ENCODE data around the gene GDAP1L1.

GDAP1L1 gene

DNA sequence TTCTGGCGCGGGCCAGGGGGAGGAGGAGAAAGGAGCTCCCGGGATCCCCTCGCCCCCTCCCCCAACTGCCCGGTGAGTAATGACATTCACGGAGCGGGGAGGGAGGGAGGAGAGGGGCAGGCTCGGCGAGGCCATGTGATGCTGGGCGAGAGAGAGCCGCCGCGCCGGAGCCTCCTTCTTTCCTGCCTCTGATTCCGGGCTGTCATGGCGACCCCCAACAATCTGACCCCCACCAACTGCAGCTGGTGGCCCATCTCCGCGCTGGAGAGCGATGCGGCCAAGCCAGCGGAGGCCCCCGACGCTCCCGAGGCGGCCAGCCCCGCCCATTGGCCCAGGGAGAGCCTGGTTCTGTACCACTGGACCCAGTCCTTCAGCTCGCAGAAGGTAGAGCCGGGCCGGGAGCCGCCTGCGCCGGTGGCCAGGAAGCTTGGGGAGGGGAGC is at the start of gene GDAP1L1:
TSS of gene GDAP1L1 (plus strand) at position 178 of the 441 bp plus-strand sequence. CDS start at position 205, 27 bp downstream.
- TF ChIP-seq, protein P1, sequence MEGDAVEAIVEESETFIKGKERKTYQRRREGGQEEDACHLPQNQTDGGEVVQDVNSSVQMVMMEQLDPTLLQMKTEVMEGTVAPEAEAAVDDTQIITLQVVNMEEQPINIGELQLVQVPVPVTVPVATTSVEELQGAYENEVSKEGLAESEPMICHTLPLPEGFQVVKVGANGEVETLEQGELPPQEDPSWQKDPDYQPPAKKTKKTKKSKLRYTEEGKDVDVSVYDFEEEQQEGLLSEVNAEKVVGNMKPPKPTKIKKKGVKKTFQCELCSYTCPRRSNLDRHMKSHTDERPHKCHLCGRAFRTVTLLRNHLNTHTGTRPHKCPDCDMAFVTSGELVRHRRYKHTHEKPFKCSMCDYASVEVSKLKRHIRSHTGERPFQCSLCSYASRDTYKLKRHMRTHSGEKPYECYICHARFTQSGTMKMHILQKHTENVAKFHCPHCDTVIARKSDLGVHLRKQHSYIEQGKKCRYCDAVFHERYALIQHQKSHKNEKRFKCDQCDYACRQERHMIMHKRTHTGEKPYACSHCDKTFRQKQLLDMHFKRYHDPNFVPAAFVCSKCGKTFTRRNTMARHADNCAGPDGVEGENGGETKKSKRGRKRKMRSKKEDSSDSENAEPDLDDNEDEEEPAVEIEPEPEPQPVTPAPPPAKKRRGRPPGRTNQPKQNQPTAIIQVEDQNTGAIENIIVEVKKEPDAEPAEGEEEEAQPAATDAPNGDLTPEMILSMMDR (IDR thresholded peaks at IDR 0.05): no peak
- peaks cover 8% of the 10 kb centered on the region for H3K4me1 Mint-ChIP-seq

GRCh38 chr20:44198872-44199271 is 48.2 kb upstream of the GDAP1L1 start:
- DNase-seq: no peak
- Mint-ChIP-seq H3K27ac (no peak overlapping the region), H3K4me1 (no peaks in the 10 kb centered on the region), H3K4me3 (no peak overlapping the region), H3K9me3 (no peaks in the 10 kb centered on the region), H3K27me3 (ENCODE audit: low read depth, poor library complexity) (no peaks in the 10 kb centered on the region), H3K36me3 (ENCODE audit: low read depth) (peaks cover 52% of the 10 kb centered on the region)
- TF ChIP-seq, protein P1 (IDR thresholded peaks at IDR 0.05): no peak

More for the DNA sequence above, at the start of gene GDAP1L1:
- H3K9me3 Mint-ChIP-seq: no peaks in the 10 kb centered on the region
- peak; percentile 67 for DNase-seq
- peaks cover 62% of the 10 kb centered on the region for H3K27me3 Mint-ChIP-seq (ENCODE audit: low read depth, poor library complexity)
- no peaks in the 10 kb centered on the region for H3K36me3 Mint-ChIP-seq (ENCODE audit: low read depth)
- no peak within 1 kb of the TSS for H3K27ac Mint-ChIP-seq
- peak within 1 kb of the TSS; percentile 64 for H3K4me3 Mint-ChIP-seq

- Mint-ChIP-seq H3K4me1 (no peaks in the 10 kb centered on the region), H3K27ac (peak overlapping the region; percentile 64), H3K36me3 (ENCODE audit: low read depth) (peaks cover 52% of the 10 kb centered on the region), H3K4me3 (no peak overlapping the region), H3K9me3 (no peaks in the 10 kb centered on the region), H3K27me3 (ENCODE audit: low read depth, poor library complexity) (no peaks in the 10 kb centered on the region)
- no peak for DNase-seq
- TF ChIP-seq, protein P1 (IDR thresholded peaks at IDR 0.05): no peak
Measured at GRCh38 chr20:44199877-44200276, 47.2 kb upstream of the GDAP1L1 start.

GRCh38 chr20:44200371-44200770 is 46.7 kb upstream of the GDAP1L1 start:
- no peak for DNase-seq
- Mint-ChIP-seq H3K27me3 (ENCODE audit: low read depth, poor library complexity) (no peaks in the 10 kb centered on the region), H3K4me1 (no peaks in the 10 kb centered on the region), H3K4me3 (no peak overlapping the region), H3K36me3 (ENCODE audit: low read depth) (peaks cover 52% of the 10 kb centered on the region), H3K27ac (no peak overlapping the region), H3K9me3 (no peaks in the 10 kb centered on the region)
- TF ChIP-seq, protein P1 (IDR thresholded peaks at IDR 0.05): no peak

GRCh38 chr20:44200983-44201382 is 46.1 kb upstream of the GDAP1L1 start:
- DNase-seq: no peak
- TF ChIP-seq, protein P1 (IDR thresholded peaks at IDR 0.05): no peak

DNA sequence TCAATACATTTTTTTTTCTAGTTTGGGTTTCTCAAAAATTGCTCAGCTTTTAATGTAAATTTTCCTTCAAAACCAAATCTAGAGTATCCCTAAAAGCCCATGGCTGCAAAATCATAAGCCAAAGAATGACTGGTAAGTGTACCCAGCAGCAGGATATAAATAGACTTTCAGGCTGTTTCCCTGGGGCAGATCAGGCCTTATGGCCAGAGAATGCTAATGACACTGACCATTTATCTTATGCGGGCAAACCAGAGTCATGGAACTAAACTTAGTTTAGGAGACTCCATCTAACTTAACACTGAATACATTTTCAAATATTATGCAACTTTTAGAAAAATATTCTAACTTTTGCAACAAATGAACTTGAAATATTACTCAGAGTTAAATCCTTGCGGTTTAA is 43.9 kb upstream of the GDAP1L1 start:
- DNase-seq: no peak
- H3K27ac Mint-ChIP-seq: no peak overlapping the region
- H3K27me3 Mint-ChIP-seq (ENCODE audit: low read depth, poor library complexity): no peaks in the 10 kb centered on the region
- H3K9me3 Mint-ChIP-seq: no peaks in the 10 kb centered on the region
- no peak overlapping the region for H3K4me3 Mint-ChIP-seq
- TF ChIP-seq, protein P1 (IDR thresholded peaks at IDR 0.05): no peak
- peaks cover 21% of the 10 kb centered on the region for H3K4me1 Mint-ChIP-seq
- peaks cover 48% of the 10 kb centered on the region for H3K36me3 Mint-ChIP-seq (ENCODE audit: low read depth)

More at GRCh38 chr20:44200983-44201382, 46.1 kb upstream of the GDAP1L1 start:
- Mint-ChIP-seq H3K9me3 (no peaks in the 10 kb centered on the region), H3K27ac (no peak overlapping the region), H3K4me1 (no peaks in the 10 kb centered on the region), H3K36me3 (ENCODE audit: low read depth) (peaks cover 53% of the 10 kb centered on the region), H3K27me3 (ENCODE audit: low read depth, poor library complexity) (no peaks in the 10 kb centered on the region), H3K4me3 (no peak overlapping the region)
